Peyer's patch (tissue), 4 donors: ENCODE results near the gene UBXN1. TPM values are rescaled to one million over a fixed set of nuclear protein-coding genes. Genes with fewer than 3 reads are reported as not detected.
A peak's percentile ranks its signal among the peaks of the same experiment; 100 is the strongest.

ENCODE experiments used
- DNase-seq, 3 donors: peaks; one replicate each; pipeline ENCODE4 v3.0.0-alpha.2; 2017 to 2019
- H3K27ac ChIP-seq, 4 donors: fragments of 200-600 bp; sonication (generic); one replicate each; pipeline ENCODE4 v1.5.1; 2016 to 2019
- H3K27me3 ChIP-seq, 2 donors: fragments of 200-600 bp; sonication (generic); one replicate each; pipeline ENCODE4 v1.5.1; 2019
- H3K36me3 ChIP-seq, 3 donors: fragments of 200-600 bp; sonication (generic); one replicate each; pipeline ENCODE4 v1.5.1; 2016 to 2019
- H3K4me1 ChIP-seq, 4 donors: fragments of 200-600 bp; sonication (generic); one replicate each; pipeline ENCODE4 v1.5.1; 2016 to 2019
- H3K4me3 ChIP-seq, 4 donors: fragments of 200-600 bp; sonication (generic); 1 replicate in 3 of 4; 2 replicates in 1 of 4; pipeline ENCODE4 v1.5.1; 2016 to 2019; ENCODE audit warnings: mild to moderate bottlenecking in 1 of 4
- H3K9me3 ChIP-seq, 4 donors: fragments of 200-600 bp; sonication (generic); one replicate each; pipeline ENCODE4 v1.5.1; 2016 to 2019; ENCODE audit warnings: mild to moderate bottlenecking in 1 of 4
- CTCF ChIP-seq, 6 experiments: fragments of 450-650 bp in 4 of 6; fragments of 200-600 bp in 2 of 6; sonication (generic) in 1 of 6; IDR thresholded peaks; one replicate each; pipeline ENCODE4 v1.5.1; 2017 to 2019; ENCODE audit warnings: antibody characterized with exemption in 6 of 6, mild to moderate bottlenecking in 3 of 6, moderate library complexity in 1 of 6
- POLR2A ChIP-seq, 2 donors: fragments of 450-650 bp; IDR thresholded peaks; one replicate each; pipeline ENCODE4 v1.5.1; 2017; ENCODE audit warnings: antibody characterized with exemption in 2 of 2, mild to moderate bottlenecking in 2 of 2, moderate library complexity in 2 of 2
- total RNA-seq, 4 donors: library from RNA; depleted of rRNA; stranded (reverse); fragments of >200 nt; gene quantifications; one replicate each; pipeline ENCODE4 v1.1.0, GENCODE V29; 2016

The UBXN1 gene
- total RNA-seq, 4 donors from 2014 or later: 91.1 to 169 (median 100) TPM

GRCh38 chr11:62712861-62713260 lies 34.0 kb upstream of the UBXN1 start:
- no peak for TF ChIP-seq POLR2A (IDR thresholded peaks at IDR 0.05)
- no peak for TF ChIP-seq CTCF (IDR thresholded peaks at IDR 0.05)
- H3K36me3 ChIP-seq: peaks cover 0 to 74% (median 7%) of the 10 kb centered on the region in 3 donors
- no peaks in the 10 kb centered on the region for H3K9me3 ChIP-seq
- peak overlapping the region in 3 of 4 donors; percentile 52 to 88 (median 67) for H3K27ac ChIP-seq
- DNase-seq: no peak
- H3K27me3 ChIP-seq: no peaks in the 10 kb centered on the region
- peaks cover 0 to 53% (median 5%) of the 10 kb centered on the region in 4 donors for H3K4me1 ChIP-seq
- H3K4me3 ChIP-seq: no peak overlapping the region

- H3K27ac ChIP-seq: peak overlapping the region in 2 of 4 donors; percentile 52 to 88
- no peaks in the 10 kb centered on the region for H3K27me3 ChIP-seq
- H3K9me3 ChIP-seq: no peaks in the 10 kb centered on the region
- peaks cover 0 to 69% (median 4%) of the 10 kb centered on the region in 3 donors for H3K36me3 ChIP-seq
- no peak for DNase-seq
- TF ChIP-seq POLR2A (IDR thresholded peaks at IDR 0.05) (no peak), CTCF (IDR thresholded peaks at IDR 0.05) (no peak)
- no peak overlapping the region for H3K4me3 ChIP-seq
- peaks cover 0 to 53% (median 5%) of the 10 kb centered on the region in 4 donors for H3K4me1 ChIP-seq
These were observed 33.5 kb upstream of the UBXN1 start for GRCh38 chr11:62712276-62712812.

- peak overlapping the region; percentile 88 to 98 (median 92) for H3K27ac ChIP-seq
- H3K27me3 ChIP-seq: no peaks in the 10 kb centered on the region
- peaks cover 0 to 45% (median 0%) of the 10 kb centered on the region in 3 donors for H3K36me3 ChIP-seq
- TF ChIP-seq POLR2A (IDR thresholded peaks at IDR 0.05): no peak
- TF ChIP-seq CTCF (IDR thresholded peaks at IDR 0.05): no peak
- H3K4me3 ChIP-seq: peak overlapping the region; percentile 42 to 73 (median 60)
- H3K4me1 ChIP-seq: peaks cover 0 to 59% (median 15%) of the 10 kb centered on the region in 4 donors
- no peaks in the 10 kb centered on the region for H3K9me3 ChIP-seq
- peak in 1 of 3 donors; percentile 57 for DNase-seq
These were observed 31.1 kb upstream of the UBXN1 start for GRCh38 chr11:62710001-62710345.

- H3K27ac ChIP-seq: peak overlapping the region; percentile 88 to 98 (median 92)
- peak; percentile 93 to 99 (median 98) for DNase-seq
- TF ChIP-seq POLR2A (IDR thresholded peaks at IDR 0.05) (peak; percentile 68 to 73), CTCF (IDR thresholded peaks at IDR 0.05) (peak in 1 of 6 experiments; percentile 21)
- peaks cover 0 to 56% (median 16%) of the 10 kb centered on the region in 4 donors for H3K4me1 ChIP-seq
- peaks cover 0 to 39% (median 0%) of the 10 kb centered on the region in 3 donors for H3K36me3 ChIP-seq
- H3K4me3 ChIP-seq: peak overlapping the region; percentile 42 to 73 (median 60)
- no peaks in the 10 kb centered on the region for H3K9me3 ChIP-seq
- no peaks in the 10 kb centered on the region for H3K27me3 ChIP-seq
These were observed 30.6 kb upstream of the UBXN1 start for GRCh38 chr11:62709247-62710000.

- no peaks in the 10 kb centered on the region for H3K27me3 ChIP-seq
- H3K9me3 ChIP-seq: no peaks in the 10 kb centered on the region
- peak overlapping the region; percentile 88 to 98 (median 92) for H3K27ac ChIP-seq
- H3K4me1 ChIP-seq: peaks cover 0 to 50% (median 16%) of the 10 kb centered on the region in 4 donors
- peaks cover 0 to 33% (median 0%) of the 10 kb centered on the region in 3 donors for H3K36me3 ChIP-seq
- H3K4me3 ChIP-seq: peak overlapping the region; percentile 42 to 73 (median 60)
- DNase-seq: peak; percentile 47 to 66 (median 62)
- TF ChIP-seq POLR2A (IDR thresholded peaks at IDR 0.05) (no peak), CTCF (IDR thresholded peaks at IDR 0.05) (no peak)
These were observed 29.9 kb upstream of the UBXN1 start for GRCh38 chr11:62708793-62709192.
